HG02798 (cell line): ENCODE measurements around the gene CERK.

Experiments
- ATAC-seq: cut with Tn5 transposase; IDR thresholded peaks from one replicate; pipeline ENCODE4 v1.9.1; 2021; ENCODE audit warnings: mild to moderate bottlenecking; ENCODE audit not compliant: unreplicated experiment, poor library complexity

CERK gene

DNA sequence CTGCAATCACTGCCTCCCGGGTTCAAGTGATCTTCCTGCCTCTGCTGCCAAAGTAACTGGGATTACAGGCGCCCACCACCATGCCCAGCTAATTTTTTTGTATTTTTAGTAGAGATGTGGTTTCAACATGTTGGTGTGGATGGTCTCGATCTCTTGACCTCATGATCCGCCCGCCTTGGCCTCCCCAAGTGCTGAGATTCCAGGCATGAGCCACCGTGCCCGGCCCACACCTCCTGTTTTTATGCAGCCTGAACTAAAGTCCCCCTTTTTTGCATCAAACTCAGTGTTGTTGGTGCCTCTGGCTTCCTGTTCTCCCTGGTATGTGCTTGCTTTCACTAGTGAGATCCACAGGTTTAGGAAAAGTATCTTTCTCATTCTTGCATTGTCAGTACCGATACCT lies 28.6 kb upstream of the CERK start:
- no peak for ATAC-seq

DNA sequence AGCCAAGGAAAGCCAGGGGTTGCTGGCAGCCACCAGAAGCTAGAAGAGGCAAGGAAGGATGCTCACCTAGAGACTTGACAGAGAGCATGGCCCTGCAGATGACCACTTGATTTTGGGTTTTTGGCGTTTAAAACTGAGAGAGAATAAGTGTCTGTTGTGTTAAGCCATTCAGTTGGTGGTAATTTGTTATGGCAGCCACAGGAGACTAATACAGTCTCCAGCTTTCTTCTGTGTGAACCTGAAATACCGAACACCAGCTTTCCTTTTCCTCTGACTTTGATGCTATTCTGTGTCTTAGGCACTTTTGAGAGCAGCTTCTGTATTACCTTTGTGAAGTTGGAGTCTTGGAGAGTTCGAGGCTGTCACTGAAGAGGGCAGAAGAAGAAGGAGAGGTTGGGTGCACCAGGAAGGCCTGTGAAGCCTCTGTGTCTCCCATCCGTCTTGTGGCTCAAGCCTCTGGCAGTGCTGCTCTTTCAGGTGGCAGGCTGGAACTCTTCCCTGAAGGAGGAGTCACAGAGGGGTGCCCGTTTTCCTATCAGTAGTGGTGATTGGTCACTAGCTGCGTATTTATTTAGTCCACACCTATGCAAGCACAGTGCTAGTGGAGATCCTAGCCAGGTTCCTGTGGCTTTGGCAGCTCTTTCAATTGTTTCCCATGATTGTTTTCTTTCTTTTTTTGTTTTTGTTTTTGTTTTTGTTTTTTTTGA lies 26.9 kb upstream of the CERK start:
- no peak for ATAC-seq

DNA sequence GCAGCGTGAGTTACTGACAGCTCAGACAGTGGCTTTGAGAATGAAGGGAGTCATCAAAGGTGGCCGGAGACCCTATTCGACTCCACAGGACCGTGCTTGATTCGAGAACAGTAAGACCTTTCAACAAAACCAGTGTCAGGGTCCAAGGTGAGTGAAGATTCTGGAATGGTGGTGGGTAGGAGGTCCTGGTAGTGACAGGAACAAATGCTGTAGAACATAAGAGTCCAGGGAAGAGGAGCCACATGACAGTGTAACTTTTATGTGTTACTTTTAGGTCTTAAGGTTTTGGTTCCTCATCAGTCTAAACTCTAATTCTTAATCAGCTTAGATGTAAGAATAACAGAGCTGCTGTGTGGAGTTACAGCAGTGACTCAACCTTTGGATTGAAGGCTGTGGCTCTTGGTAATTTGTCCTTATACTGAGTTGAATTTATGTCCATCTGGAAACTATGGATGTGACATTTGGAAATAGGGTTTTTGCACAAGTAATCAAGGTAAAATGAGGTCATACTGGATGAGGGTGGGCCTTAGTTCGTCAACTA lies 26.2 kb upstream of the CERK start:
- ATAC-seq, result no peak

DNA sequence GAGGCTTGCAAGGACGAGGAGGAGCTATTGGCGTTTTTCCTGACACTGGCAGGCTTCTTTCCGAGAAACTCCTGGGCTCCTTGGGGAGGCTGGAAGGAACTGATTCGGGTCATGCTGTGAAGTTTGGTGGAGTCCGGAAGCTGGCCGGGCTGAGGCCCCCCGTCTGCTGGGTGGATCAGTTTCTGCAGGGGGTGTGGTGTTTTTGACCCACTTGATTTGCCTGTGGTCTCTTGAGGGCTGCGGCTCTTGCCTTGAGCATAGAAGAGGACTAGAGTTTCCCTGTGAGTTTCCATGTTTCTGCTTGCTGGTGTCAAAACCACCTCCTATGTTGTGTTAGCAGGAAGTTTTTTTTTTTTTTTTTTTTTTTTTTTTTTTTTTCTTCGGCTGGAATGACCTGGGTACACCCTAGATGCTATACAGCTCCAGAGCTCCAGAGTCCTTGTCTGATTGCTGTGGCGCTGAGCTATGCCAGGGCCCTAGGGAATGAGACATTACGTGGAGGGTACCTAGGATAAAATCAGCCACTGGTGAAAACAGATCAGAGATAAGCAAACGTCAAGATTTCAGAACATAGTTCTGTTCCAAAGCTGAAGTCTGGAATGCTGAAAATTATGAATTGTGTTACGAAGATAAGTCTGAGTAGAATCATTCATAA lies 25.1 kb upstream of the CERK start:
- ATAC-seq, result peak; percentile 64

DNA sequence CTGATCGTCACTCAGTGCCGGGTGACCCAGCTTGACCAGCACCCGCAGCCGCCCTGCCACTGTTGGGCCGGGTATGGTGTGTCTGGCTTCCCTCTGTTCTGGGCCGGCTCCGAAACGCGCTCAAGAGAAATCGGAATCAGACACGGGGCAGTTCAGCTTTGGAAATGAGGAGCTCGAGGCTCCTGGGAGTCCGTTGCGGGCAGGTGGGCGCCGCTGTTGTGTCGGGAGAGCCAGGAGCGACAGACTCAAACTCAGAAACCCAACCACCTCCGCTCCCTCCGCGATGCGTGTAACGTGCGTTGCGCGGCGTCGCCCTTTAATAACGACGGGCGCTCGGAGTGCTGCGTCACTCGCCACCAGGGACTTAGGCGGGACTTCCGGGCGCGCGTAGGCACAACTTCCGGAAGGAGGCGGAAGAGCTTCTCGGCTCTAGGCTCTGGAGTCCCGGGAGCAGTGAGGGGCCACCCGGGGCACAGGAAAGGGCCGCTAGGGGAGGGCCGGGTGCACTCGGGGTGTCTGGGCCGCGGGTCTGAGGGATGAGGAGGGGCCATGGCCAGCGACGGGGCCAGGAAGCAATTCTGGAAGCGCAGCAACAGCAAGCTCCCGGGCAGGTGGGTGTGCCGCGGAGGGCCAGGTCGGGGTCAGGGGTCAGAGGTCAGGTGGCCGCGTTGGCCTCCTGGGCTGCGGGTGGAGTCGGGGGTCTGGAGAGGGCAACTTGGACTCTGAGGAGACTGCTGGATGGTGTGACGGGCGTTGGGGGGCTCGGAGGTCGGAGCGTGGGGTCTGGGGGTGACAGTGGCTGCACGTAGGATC lies 24.4 kb upstream of the CERK start, which contains the start of gene TBC1D22A:
Gene TBC1D22A, plus strand, starts transcription at position 413 of the 813 bp plus-strand sequence. Its CDS starts 137 bp downstream, at position 550.
- ATAC-seq, result peak; percentile 80

DNA sequence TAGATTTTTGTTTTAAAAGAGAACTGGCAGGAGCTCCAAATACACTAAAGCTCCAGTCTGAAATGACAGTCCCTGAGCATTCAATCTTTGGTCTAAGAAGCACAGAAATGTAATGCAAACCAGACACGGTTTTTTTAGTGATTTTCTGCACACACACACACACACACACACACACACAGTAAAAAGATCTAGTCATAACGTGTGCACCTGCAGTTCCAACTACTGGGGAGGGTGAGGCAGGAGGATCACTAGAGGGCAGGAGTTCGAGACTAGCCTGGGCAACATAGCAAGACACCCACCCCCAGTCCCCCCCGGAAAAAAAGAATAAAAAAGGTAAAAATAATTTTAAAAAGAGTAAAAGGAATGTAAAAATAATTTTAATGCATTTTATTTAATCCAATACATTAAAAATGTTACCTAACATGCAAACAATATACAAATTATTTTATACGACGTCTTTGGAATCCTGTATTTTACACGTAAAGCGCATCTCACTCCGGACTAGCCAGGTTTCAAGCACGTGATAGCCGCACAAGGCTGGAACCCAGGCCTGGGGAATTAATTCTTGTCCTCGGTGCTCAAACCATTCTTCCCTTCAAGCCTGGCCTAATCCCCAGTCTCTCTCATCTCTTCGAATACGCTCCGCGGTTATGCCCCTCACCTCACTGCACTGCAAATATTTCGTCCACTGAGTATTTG lies 23.6 kb upstream of the CERK start:
- no peak for ATAC-seq

DNA sequence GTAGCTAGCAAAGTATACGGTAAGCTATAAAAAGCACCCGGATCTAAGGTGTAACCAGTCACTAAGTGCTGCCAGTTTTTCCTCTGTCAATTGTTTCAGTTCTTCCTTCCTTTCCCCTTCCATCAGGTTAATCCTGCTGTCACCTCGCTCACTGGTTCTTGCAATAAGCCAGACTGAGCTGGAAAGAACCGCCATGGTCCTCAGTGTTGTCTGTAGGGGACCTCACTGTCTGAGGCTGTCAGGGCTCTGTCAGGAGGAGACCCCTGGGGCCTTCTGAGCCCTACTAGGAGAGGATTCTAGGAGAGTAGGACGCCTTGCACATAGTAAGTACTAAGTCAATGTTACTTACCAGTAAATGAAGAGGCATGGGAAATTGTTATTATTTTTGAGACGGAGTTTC lies 23.0 kb upstream of the CERK start:
- ATAC-seq, result no peak

DNA sequence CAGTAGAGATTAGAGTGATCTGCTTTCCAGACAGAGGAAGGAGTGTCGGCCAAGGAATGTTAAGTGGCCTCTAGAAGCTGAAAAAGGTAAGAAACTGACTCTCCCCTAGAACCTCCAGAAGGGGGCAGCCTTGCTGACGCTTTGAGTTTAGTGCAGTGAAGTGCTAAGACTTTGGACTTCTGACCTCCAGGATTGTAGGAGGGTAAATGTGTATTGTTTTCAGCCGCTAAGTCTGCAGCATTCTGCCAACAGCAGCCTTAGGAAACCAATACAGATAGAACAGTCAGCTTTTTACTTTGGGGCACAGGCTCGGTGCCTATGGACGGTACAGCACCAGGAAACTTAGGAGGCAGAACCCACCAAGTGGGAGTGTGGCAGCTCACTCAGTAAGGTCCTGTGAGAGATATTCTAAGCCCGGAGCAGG lies 20.8 kb upstream of the CERK start:
- ATAC-seq, result no peak

DNA sequence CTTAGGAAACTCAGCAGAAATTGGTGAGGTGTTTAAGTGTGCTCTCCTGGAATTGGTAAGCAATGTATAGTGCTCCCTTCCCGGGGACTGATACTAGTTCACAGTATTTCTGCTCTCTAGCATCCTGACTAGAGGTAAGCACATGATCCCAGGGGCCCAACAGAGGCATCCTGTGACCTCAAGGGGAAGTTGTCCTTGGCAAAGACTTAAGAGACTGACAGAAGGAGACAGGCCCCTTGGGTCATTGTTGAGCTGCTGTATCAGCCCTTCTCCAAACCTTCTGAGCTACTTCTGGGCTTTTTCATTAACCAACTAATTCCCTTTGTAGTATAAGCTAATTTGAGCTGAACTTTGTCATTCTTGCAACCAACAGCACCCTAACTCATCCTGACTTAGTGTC lies 20.1 kb upstream of the CERK start:
- no peak for ATAC-seq

DNA sequence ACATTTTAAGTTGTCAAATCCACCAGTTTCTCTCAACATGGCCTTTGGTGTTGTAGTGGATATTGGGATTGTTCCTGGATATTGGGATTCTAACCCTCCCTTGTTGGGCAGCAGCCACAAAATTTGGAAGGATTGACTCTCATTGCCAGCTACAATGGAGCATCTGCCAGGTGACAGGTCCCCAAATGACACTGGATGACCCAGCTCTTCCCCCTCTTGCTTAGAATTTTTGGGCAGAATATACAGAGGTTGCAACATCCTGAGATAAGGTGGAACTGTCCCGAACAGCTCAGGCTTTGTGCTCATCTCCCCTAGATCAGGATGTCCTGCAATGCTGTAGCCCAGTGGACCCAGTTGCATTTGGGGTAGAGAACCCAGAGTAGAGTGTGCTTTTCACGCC lies 19.1 kb upstream of the CERK start:
- ATAC-seq, result no peak

DNA sequence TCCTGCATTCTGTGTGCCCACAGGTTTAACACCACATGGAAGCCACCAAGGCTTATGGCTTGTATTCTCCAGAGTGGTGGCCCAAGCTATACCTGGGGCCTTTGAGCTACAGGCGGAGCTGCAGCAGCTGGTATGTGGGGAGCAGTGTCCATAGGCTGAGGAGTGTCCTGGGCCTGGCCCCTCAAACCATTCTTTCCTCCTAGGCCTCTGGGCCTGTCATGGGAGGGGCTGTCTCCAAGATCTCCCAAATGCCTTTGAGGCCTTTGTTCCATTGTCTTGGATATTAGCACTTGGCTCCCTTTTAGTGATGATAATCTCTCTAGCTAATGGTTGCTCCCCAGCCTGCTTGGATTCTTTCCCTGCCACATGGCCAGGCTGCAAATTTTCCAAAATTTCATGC lies 18.0 kb upstream of the CERK start:
- ATAC-seq, result no peak

DNA sequence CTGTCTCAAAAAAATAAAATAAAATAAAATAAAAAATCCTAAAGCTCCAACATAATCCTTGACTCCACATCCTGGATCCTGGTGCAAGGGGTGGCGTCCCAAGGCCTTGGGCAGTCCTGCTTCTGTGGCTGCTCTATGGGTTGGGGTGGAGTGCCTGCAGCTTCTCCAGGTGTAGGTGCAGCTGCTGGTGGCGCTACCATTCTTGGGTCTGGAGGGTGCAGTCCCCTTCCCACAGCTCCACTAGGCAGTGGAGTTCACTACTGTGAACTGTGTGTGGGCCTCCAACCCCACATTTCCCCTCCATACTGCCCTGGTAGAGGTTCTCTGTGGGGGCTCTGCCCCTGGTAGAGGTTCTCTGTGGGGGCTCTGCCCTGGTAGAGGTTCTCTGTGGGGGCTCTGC lies 17.5 kb upstream of the CERK start:
- ATAC-seq, result no peak

DNA sequence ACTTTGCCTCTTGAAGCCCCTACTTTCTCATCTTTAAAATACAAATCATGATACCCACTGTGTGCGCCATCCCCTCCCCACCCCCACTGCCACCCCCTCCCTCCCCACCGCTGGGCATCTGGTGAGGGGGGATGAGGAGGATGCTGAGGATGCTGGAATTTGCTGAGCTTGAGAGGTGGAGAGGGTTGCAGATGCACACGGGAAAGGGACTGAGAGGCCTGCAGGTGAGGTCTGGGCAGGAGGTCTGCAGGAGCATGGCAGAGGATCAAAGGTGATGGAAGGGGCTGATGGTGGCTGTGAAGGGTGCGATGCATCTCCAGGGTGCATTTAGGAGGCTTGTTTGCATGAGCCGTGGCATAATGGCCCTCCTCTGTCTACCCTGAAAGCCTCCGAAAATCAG lies 16.8 kb upstream of the CERK start:
- no peak for ATAC-seq

DNA sequence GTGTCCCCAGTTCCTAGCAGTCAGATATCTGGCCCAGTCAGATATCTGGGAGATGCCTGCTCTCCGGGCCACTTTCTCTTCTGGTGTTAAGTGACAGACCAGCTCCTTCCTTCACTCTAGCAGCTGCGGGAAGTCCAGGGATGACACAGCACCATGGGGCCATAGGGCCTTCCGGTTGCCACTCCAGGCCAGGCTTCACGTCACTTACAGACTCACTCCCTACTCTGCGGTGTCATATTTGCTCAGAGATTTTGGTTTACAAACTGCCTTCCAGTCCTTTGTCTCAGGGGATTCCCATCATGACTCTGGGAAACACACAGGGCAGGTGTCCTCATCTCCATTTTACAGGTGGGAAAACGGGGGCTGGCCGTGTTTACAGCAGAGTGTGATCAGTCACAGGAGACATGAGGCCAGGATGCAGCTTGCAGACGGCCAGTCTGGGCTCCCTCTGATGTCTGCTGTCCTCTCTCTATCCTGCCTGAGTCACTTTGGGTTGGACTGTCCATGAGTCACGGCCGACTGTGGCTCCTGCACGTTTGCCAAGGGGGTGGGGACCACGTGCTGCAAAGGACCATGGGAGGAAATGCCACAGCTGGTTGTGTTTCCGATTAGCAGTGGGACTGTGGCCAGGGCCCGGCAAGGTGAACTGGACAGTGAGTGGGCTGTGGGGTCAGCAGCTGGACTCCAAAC lies 16.2 kb upstream of the CERK start:
- ATAC-seq, result no peak

DNA sequence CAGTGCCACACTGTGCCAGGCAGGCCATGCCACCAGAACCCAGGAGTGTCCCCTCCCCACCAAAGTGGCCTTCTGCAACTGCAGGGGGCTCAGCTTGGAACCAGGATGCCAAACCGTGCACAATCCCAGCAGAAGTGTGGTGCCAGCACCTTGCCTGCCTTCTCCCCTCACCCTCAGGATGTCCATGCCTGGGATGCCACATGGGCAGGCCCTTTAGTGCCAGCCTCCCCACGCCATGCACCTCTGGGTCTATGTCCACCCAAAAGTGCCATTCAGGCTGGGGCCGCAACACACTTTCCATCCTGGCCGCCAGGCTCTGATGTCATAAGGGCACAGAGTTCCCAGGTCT lies 15.7 kb upstream of the CERK start:
- ATAC-seq, result no peak

DNA sequence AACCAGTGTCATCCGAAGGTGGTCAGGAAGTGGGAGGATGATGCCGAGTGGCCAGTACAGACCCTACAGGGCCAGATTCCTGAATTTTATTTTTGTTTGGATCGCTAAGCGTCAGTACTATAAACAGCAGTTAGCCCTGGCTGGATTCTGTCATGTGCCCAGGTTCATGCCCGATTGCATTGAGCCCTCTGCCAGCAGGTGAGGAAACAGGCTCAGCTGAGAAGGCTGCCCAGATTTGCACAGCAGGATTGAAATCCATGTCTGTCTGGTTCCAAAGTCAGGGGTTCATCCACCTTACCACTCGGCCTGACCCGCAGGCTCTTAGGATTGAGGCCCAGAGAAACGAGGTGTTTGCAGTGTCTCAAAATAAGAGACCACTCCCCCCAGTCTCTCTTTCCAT lies 15.3 kb upstream of the CERK start:
- ATAC-seq, result no peak

DNA sequence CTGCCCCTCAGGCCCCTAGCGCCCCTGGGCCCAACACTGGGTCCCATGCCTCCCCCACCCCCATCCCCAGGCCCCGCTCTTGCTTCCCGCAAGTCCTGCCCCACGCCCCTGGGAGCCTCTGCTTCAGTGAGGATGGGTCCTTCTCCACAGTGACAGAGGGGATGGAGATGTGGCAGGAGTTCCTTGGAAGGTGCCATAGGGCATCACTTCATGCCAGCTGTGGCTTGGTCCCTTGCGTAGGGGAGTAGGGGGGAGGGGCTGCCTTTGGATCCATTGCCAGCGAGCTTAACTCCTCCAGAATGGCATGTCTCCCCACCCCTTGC lies 14.9 kb upstream of the CERK start:
- no peak for ATAC-seq

DNA sequence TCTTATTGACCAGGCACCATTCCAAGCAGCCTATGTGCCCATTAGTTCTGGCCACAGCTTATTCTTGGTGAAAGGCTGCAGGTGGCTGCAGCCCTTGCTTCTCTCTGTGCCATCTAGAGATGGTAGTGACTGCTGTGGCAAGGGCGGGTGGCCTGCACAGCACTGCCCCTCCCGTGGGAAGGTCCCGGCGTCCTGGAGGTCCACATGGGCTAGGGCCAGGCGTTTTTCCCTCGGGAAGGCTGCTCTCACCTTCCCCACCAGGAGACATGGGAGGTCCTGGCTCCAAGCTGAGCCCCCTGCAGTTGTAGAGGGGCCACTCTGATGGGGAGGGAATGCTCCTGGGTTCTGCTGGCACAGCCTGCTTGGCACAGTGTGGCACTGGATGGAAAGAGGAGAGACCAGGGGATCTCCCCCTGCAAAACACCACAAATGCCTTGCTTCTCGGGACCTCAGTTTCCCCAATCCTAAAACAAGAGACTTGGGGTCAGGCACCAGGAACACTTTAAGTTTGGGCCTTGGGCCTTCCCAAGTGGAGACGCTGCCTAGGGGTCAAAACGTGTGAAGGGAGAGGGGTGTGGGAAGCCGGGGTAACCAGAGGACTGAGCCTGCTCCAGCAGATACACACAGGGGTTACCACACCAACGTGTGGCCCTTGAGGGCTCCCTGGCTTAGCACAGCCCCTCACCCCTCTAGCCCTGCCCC lies 14.4 kb upstream of the CERK start:
- no peak for ATAC-seq

DNA sequence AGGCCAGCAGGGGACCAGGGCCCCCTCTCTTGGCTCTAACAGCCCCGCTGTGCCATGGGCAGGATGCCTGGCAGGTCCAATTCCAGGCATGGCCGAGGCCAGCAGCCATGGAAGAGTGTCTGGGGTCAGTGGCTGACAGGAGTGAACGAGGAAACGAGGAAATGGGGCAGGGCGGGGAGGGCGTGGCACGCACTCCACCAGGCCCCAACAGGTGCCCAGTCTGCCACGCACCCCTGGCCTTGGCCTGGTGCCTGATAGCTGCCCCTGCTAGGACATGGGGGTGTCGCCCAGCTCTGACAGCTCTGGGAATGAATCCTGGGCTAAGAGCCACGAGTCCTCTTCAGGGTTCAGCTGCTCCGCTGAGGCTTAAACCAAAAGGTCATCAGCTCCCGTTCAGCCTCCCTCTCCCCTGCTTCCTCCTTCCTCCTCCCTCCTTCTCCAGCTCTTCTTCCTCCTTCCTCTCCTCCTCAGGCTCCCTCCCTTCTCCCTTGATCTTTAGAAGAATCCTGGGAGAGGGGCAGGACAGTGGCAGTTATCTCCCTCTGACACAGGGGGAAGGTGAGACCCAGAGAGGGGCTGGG lies 12.9 kb upstream of the CERK start:
- no peak for ATAC-seq
